OCI-LY7 (cell line): ENCODE measurements around the gene XRN2.

Source experiments
- EZH2phosphoT487 ChIP-seq: fragments of 200-600 bp; sonication (generic); IDR thresholded peaks from 2 replicates; pipeline ENCODE4 v1.6.1; 2018; ENCODE audit warnings: low read depth, borderline replicate concordance, mild to moderate bottlenecking, mixed run types, antibody characterized with exemption, low read length, moderate library complexity, mixed read lengths
- TF ChIP-seq, protein P1 (sequence below): fragments of 200-600 bp; sonication (generic); conservative IDR thresholded peaks from 2 replicates; pipeline ENCODE4 v1.5.1; 2014; ENCODE audit warnings: mild to moderate bottlenecking, antibody characterized with exemption, low read length, moderate library complexity, mixed read lengths

GRCh38 chr20:21258411-21258810 lies 44.7 kb upstream of the XRN2 start:
- TF ChIP-seq, protein P1, sequence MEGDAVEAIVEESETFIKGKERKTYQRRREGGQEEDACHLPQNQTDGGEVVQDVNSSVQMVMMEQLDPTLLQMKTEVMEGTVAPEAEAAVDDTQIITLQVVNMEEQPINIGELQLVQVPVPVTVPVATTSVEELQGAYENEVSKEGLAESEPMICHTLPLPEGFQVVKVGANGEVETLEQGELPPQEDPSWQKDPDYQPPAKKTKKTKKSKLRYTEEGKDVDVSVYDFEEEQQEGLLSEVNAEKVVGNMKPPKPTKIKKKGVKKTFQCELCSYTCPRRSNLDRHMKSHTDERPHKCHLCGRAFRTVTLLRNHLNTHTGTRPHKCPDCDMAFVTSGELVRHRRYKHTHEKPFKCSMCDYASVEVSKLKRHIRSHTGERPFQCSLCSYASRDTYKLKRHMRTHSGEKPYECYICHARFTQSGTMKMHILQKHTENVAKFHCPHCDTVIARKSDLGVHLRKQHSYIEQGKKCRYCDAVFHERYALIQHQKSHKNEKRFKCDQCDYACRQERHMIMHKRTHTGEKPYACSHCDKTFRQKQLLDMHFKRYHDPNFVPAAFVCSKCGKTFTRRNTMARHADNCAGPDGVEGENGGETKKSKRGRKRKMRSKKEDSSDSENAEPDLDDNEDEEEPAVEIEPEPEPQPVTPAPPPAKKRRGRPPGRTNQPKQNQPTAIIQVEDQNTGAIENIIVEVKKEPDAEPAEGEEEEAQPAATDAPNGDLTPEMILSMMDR = no peak
- TF ChIP-seq EZH2phosphoT487 = no peak
